ENCODE measurements around the gene MSI2. TPM values are rescaled to one million over a fixed set of nuclear protein-coding genes. Genes with fewer than 3 reads are reported as not detected.

The MSI2 gene
- total and polyA plus RNA-seq, 9 of the 15 experiments (the other 6 are each of a cell fraction or from before 2014, with no cell fraction given): 4.6 to 61.8 (median 42.4) TPM

GRCh38 chr17:57256708-57257112 lies 387 bp downstream of the MSI2 start:
- H2AFZ ChIP-seq (ENCODE audit: low read depth, low read length): peak overlapping the region; percentile 46
- peak; percentile 25 to 65 (median 54) for DNase-seq (ENCODE audit: extremely low read depth in 1 of 4, low spot score in 3 of 4)
- peak; percentile 26 for ATAC-seq
- WGBS (ENCODE audit: insufficient coverage, low coverage, missing lambda C conversion rate): 0% methylated on average over 4 of the region's 36 CpGs
- H3K79me2 ChIP-seq (ENCODE audit: control insufficient read depth, insufficient read depth, low read length): peaks cover 37% of the 10 kb centered on the region
- no peak for FAIRE-seq
- peaks cover 10 to 13% of the 10 kb centered on the region in 2 experiments; a peak in 4 of 5 replicates for H3K4me1 ChIP-seq (replicated peaks in 1 of 2; ENCODE audit: control insufficient read depth in 2 of 2, insufficient read depth in 2 of 2, low read length in 2 of 2)
- no peaks in the 10 kb centered on the region for H3K9me3 ChIP-seq (replicated peaks; ENCODE audit: control insufficient read depth, insufficient read depth, low read depth, low read length)
- H3K36me3 ChIP-seq (ENCODE audit: control insufficient read depth, insufficient read depth, low read length): peaks cover 28% of the 10 kb centered on the region
- H3K27me3 ChIP-seq (ENCODE audit: control insufficient read depth in 2 of 2, insufficient read depth in 2 of 2, low read length in 2 of 2): no peaks in the 10 kb centered on the region
- intact Hi-C loops (cut with micrococcal nuclease) (loop anchor here (2.0 kb wide), 1 partner anchor 122 kb away; no protein-coding TSS in a partner anchor), in situ Hi-C loops (cut with MboI) (no loop called here)
- peak overlapping the region; percentile 91 for H3K4me2 ChIP-seq (ENCODE audit: insufficient read depth, low read length)
- BruUV-seq (replicated peaks): no TSS peak
- peak overlapping the region; percentile 78 for H3K4me3 ChIP-seq
- peak overlapping the region; percentile 79 for H3K27ac ChIP-seq (ENCODE audit: extremely low read depth, low read depth, low read length)
- POLR2A ChIA-PET: interaction anchor here (2.5 kb wide), 1 partner anchor 10 kb away, joined by 9 read pairs; no protein-coding TSS in a partner anchor
- peak overlapping the region; percentile 79 to 93 for H3K9ac ChIP-seq (ENCODE audit: insufficient read depth in 1 of 2, low read depth in 2 of 2, low read length in 2 of 2)
- no peaks in the 10 kb centered on the region for H3K9me1 ChIP-seq (ENCODE audit: control insufficient read depth, insufficient read depth, low read length)
- CTCF ChIA-PET (ENCODE audit: low intra/inter-chr PET ratio): no interaction called here
- no peaks in the 10 kb centered on the region for H4K20me1 ChIP-seq (replicated peaks; ENCODE audit: control insufficient read depth, insufficient read depth, low read length)
- TF ChIP-seq KDM4B (IDR thresholded peaks at IDR 0.05; ENCODE audit: borderline replicate concordance in 2 of 2, low read depth in 1 of 2) (peak in 1 of 2 experiments; percentile 9; a peak in 1 of 4 replicates), TAF1 (IDR thresholded peaks at IDR 0.05; ENCODE audit: control insufficient read depth, extremely low read depth, insufficient read depth, low read length, severe bottlenecking) (peak; percentile 28), ZNF717 (CRISPR knock-in tag; IDR thresholded peaks at IDR 0.05) (no peak), BRCA1 (IDR thresholded peaks at IDR 0.05) (no peak), BRCA1 (CRISPR knock-in tag; IDR thresholded peaks at IDR 0.05) (no peak), PHF8 (IDR thresholded peaks at IDR 0.05; ENCODE audit: borderline replicate concordance, low read length) (peak; percentile 35; the same call in 1 of the 2 replicates), ZNF134 (CRISPR knock-in tag; conservative IDR thresholded peaks at IDR 0.05) (no peak), CTBP1 (IDR thresholded peaks at IDR 0.05; ENCODE audit: borderline replicate concordance) (no peak), SMC3 (conservative IDR thresholded peaks at IDR 0.05; ENCODE audit: insufficient read depth, low read depth, low read length) (no peak), KAT7 (CRISPR knock-in tag; IDR thresholded peaks at IDR 0.05; ENCODE audit: borderline replicate concordance) (0 out of 2 replicates have a peak, but pooled peaks have one; percentile 7), MXI1 (IDR thresholded peaks at IDR 0.05; ENCODE audit: low read depth, low read length) (0 out of 2 replicates have a peak, but pooled peaks have one; percentile 7), RBBP5 (IDR thresholded peaks at IDR 0.05; ENCODE audit: borderline replicate concordance, insufficient read depth, low read length, poor library complexity, severe bottlenecking) (peak; percentile 42), KLF10 (CRISPR knock-in tag; IDR thresholded peaks at IDR 0.05) (no peak), YY1 (IDR thresholded peaks at IDR 0.05; ENCODE audit: borderline replicate concordance in 1 of 3, control insufficient read depth in 1 of 3, extremely low read depth in 1 of 3, insufficient read depth in 3 of 3, insufficient read length in 1 of 3, insufficient replicate concordance in 2 of 3, low read depth in 1 of 3, low read length in 2 of 3) (peak; percentile 12 to 79 (median 49)), POLR3A (IDR thresholded peaks at IDR 0.05; ENCODE audit: borderline replicate concordance, extremely low read depth, insufficient read depth, insufficient read length) (no peak), RBFOX2 (IDR thresholded peaks at IDR 0.05; ENCODE audit: low read depth, low read length) (peak; percentile 29; the same call in 1 of the 2 replicates)
- TF ChIP-seq, protein P1, sequence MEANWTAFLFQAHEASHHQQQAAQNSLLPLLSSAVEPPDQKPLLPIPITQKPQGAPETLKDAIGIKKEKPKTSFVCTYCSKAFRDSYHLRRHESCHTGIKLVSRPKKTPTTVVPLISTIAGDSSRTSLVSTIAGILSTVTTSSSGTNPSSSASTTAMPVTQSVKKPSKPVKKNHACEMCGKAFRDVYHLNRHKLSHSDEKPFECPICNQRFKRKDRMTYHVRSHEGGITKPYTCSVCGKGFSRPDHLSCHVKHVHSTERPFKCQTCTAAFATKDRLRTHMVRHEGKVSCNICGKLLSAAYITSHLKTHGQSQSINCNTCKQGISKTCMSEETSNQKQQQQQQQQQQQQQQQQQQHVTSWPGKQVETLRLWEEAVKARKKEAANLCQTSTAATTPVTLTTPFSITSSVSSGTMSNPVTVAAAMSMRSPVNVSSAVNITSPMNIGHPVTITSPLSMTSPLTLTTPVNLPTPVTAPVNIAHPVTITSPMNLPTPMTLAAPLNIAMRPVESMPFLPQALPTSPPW (CRISPR knock-in tag; IDR thresholded peaks at IDR 0.05): peak; percentile 88
- TF ChIP-seq, protein P2, sequence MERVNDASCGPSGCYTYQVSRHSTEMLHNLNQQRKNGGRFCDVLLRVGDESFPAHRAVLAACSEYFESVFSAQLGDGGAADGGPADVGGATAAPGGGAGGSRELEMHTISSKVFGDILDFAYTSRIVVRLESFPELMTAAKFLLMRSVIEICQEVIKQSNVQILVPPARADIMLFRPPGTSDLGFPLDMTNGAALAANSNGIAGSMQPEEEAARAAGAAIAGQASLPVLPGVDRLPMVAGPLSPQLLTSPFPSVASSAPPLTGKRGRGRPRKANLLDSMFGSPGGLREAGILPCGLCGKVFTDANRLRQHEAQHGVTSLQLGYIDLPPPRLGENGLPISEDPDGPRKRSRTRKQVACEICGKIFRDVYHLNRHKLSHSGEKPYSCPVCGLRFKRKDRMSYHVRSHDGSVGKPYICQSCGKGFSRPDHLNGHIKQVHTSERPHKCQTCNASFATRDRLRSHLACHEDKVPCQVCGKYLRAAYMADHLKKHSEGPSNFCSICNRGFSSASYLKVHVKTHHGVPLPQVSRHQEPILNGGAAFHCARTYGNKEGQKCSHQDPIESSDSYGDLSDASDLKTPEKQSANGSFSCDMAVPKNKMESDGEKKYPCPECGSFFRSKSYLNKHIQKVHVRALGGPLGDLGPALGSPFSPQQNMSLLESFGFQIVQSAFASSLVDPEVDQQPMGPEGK (CRISPR knock-in tag; IDR thresholded peaks at IDR 0.05; ENCODE audit: borderline replicate concordance): no peak

All from K562 (cell line).